ENCODE data around the gene MMP11.
"Not testable (repeated sequence)": the region's sequence is repeated elsewhere in the genome, so short reads cannot be mapped to it uniquely, and the experiment has no call there.

MMP11 gene, protein sequence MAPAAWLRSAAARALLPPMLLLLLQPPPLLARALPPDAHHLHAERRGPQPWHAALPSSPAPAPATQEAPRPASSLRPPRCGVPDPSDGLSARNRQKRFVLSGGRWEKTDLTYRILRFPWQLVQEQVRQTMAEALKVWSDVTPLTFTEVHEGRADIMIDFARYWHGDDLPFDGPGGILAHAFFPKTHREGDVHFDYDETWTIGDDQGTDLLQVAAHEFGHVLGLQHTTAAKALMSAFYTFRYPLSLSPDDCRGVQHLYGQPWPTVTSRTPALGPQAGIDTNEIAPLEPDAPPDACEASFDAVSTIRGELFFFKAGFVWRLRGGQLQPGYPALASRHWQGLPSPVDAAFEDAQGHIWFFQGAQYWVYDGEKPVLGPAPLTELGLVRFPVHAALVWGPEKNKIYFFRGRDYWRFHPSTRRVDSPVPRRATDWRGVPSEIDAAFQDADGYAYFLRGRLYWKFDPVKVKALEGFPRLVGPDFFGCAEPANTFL

DNA sequence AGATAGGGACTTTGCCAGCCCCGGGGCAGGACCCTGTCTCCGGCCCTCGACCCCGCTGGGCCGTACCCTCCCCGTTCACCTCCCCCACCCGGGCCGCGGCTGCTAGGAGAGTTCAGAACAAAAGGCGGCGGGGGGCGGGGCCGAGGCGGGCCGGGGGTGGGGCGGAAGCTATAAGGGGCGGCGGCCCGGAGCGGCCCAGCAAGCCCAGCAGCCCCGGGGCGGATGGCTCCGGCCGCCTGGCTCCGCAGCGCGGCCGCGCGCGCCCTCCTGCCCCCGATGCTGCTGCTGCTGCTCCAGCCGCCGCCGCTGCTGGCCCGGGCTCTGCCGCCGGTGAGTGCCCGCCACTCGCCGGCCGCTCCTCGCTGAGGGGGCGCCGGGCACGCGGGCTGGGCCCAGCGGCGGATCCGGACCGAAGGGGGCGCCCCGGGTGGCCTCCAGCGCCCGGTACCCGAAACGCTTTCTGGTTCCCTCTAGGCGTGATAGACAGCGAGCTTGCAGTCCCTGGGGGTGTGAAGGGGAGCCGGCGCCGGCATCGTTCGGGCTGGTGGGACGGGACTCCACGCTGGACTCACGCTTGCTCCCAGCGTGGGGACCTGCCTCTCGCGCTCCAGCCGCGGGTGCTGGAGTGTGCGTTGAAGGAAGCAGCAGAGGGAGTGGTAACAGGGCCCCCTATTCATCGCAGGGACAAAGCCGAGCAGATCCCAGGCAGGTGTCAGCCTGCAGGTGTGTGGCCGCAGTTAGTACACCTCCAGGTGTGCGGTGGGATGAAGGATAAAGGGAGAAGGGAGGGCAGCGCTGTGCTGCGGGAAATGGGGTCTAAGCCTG lies at the start of gene MMP11:
TSS of gene MMP11 (plus strand) at position 201 of the 825 bp plus-strand sequence. CDS start at position 223, 22 bp downstream.
- no peaks in the 10 kb centered on the region for H3K36me3 ChIP-seq (replicated peaks)
- peak; percentile 56 to 85 for DNase-seq (ENCODE audit: low spot score in 2 of 2)
- H3K4me3 ChIP-seq: peak within 1 kb of the TSS; percentile 34
- H3K27me3 ChIP-seq (ENCODE audit: low read depth): no peaks in the 10 kb centered on the region
- peaks cover 16% of the 10 kb centered on the region for H3K4me1 ChIP-seq
- no peaks in the 10 kb centered on the region for H3K9me3 ChIP-seq
- in situ Hi-C loops (cut with MboI; ENCODE audit: low sequenced_read_pairs): loop anchor here (10.0 kb wide), 1 partner anchor 62 kb away; the partner anchor contains the start of gene DERL3

- H3K4me3 ChIP-seq; H3K4me1 ChIP-seq; H3K36me3 ChIP-seq (replicated peaks); DNase-seq (ENCODE audit: low spot score in 2 of 2); H3K9me3 ChIP-seq; in situ Hi-C loops (cut with MboI; ENCODE audit: low sequenced_read_pairs); H3K27me3 ChIP-seq (ENCODE audit: low read depth): not testable (repeated sequence)
These were observed 44.5 kb upstream of the MMP11 start for GRCh38 chr22:23728108-23728507.

GRCh38 chr22:23737696-23738095 lies 35.0 kb upstream of the MMP11 start:
- in situ Hi-C loops (cut with MboI; ENCODE audit: low sequenced_read_pairs): no loop called here

GRCh38 chr22:23742505-23743264 lies 30.0 kb upstream of the MMP11 start:
- no peak overlapping the region for H3K4me3 ChIP-seq
- peaks cover 24% of the 10 kb centered on the region for H3K36me3 ChIP-seq (replicated peaks)
- no peaks in the 10 kb centered on the region; the same call in 1 of the 2 replicates for H3K9me3 ChIP-seq
- H3K27me3 ChIP-seq (ENCODE audit: low read depth): no peaks in the 10 kb centered on the region
- H3K4me1 ChIP-seq: no peaks in the 10 kb centered on the region
- in situ Hi-C loops (cut with MboI; ENCODE audit: low sequenced_read_pairs): no loop called here
- no peak for DNase-seq (ENCODE audit: low spot score in 2 of 2)

More at GRCh38 chr22:23737696-23738095, 35.0 kb upstream of the MMP11 start:
- no peak for DNase-seq (ENCODE audit: low spot score in 2 of 2)
- H3K9me3 ChIP-seq: no peaks in the 10 kb centered on the region
- no peaks in the 10 kb centered on the region for H3K27me3 ChIP-seq (ENCODE audit: low read depth)
- no peak overlapping the region for H3K4me3 ChIP-seq
- no peaks in the 10 kb centered on the region; the same call in 1 of the 2 replicates for H3K36me3 ChIP-seq (replicated peaks)
- H3K4me1 ChIP-seq: no peaks in the 10 kb centered on the region

DNA sequence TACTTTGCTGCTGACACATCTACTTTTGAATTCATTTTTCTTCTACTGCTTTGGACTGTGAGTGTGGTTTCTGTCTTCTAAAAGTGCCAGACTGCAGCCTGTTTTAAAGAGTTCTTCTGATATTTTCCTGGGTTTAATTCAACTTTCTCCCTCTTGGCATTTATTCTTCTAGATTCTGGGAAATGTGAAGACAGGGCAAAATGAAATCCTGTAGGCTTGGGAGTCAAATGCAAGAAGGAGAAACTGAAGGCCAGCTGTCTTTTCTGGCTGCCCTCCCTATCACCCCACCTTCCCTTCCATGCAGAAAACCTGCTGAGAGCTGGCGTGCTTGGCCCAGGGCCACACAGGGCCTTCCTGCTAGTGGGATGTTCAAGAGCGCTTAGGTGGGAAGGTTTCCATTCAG lies 29.3 kb upstream of the MMP11 start:
- no peaks in the 10 kb centered on the region for H3K4me1 ChIP-seq
- no peaks in the 10 kb centered on the region; the same call in 1 of the 2 replicates for H3K9me3 ChIP-seq
- H3K4me3 ChIP-seq: no peak overlapping the region
- H3K36me3 ChIP-seq (replicated peaks): peaks cover 24% of the 10 kb centered on the region
- no peaks in the 10 kb centered on the region for H3K27me3 ChIP-seq (ENCODE audit: low read depth)
- in situ Hi-C loops (cut with MboI; ENCODE audit: low sequenced_read_pairs): no loop called here
- no peak for DNase-seq (ENCODE audit: low spot score in 2 of 2)

DNA sequence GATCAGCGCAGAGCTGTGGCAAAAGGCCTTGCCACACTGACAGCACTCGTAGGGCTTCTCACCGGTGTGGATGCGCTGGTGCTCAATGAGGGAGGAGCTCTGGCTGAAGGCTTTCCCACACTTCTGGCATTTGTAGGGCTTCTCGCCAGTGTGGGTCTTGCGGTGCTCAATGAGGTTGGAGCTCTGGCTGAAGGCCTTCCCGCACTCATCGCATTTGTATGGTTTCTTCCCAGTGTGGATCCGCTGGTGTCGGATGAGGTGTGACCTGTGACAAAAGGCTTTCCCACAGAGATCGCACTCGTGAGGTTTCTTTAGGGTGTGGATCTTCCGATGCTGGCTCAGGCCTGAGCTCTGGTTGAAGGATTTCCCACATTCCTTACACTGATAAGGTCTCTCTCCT lies 28.6 kb upstream of the MMP11 start:
- Histone ChIP-seq H3K4me3 (no peak overlapping the region), H3K27me3 (ENCODE audit: low read depth) (no peaks in the 10 kb centered on the region), H3K9me3 (no peaks in the 10 kb centered on the region; the same call in 1 of the 2 replicates), H3K4me1 (no peaks in the 10 kb centered on the region), H3K36me3 (replicated peaks) (peaks cover 24% of the 10 kb centered on the region)
- in situ Hi-C loops (cut with MboI; ENCODE audit: low sequenced_read_pairs): no loop called here
- DNase-seq (ENCODE audit: low spot score in 2 of 2): no peak

GRCh38 chr22:23744485-23744884 lies 28.2 kb upstream of the MMP11 start:
- Histone ChIP-seq H3K9me3 (no peaks in the 10 kb centered on the region; the same call in 1 of the 2 replicates), H3K4me1 (peaks cover under 1% of the 10 kb centered on the region; the same call in 1 of the 2 replicates), H3K4me3 (no peak overlapping the region), H3K27me3 (ENCODE audit: low read depth) (no peaks in the 10 kb centered on the region), H3K36me3 (replicated peaks) (peaks cover 24% of the 10 kb centered on the region)
- no peak for DNase-seq (ENCODE audit: low spot score in 2 of 2)
- in situ Hi-C loops (cut with MboI; ENCODE audit: low sequenced_read_pairs): no loop called here

DNA sequence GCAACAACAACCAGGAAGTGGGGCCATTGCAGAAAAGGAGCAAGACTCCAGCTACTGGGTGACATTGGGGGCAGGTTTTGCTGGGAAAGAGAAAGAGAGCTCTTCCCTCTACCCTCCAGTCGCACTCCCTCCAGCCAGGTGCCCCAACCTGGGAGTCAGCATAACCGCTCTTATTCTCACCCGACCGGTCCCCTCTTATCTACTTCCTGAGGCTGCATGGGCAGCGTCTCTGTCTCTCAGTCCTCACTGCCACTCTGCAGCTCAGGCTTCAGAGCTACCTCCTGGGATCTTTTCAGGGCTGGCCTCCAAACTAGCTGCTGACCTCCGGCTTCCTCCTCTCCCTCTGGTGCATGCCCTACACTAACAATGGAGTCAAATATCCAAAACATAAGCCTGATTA lies 26.9 kb upstream of the MMP11 start:
- Histone ChIP-seq H3K9me3 (no peaks in the 10 kb centered on the region; the same call in 1 of the 2 replicates), H3K27me3 (ENCODE audit: low read depth) (no peaks in the 10 kb centered on the region), H3K4me1 (peaks cover 4% of the 10 kb centered on the region; the same call in 1 of the 2 replicates), H3K4me3 (no peak overlapping the region), H3K36me3 (replicated peaks) (peaks cover 24% of the 10 kb centered on the region)
- in situ Hi-C loops (cut with MboI; ENCODE audit: low sequenced_read_pairs): no loop called here
- DNase-seq (ENCODE audit: low spot score in 2 of 2): no peak

- in situ Hi-C loops (cut with MboI; ENCODE audit: low sequenced_read_pairs): no loop called here
- peaks cover 2% of the 10 kb centered on the region for H3K36me3 ChIP-seq (replicated peaks)
- no peak for DNase-seq (ENCODE audit: low spot score in 2 of 2)
- no peaks in the 10 kb centered on the region for H3K27me3 ChIP-seq (ENCODE audit: low read depth)
- H3K9me3 ChIP-seq: no peaks in the 10 kb centered on the region; the same call in 1 of the 2 replicates
- peak overlapping the region; percentile 73 for H3K4me3 ChIP-seq
- peaks cover 13% of the 10 kb centered on the region for H3K4me1 ChIP-seq
These were observed 22.8 kb upstream of the MMP11 start for GRCh38 chr22:23749841-23750301.

GRCh38 chr22:23750367-23750713 lies 22.3 kb upstream of the MMP11 start:
- no peaks in the 10 kb centered on the region for H3K27me3 ChIP-seq (ENCODE audit: low read depth)
- in situ Hi-C loops (cut with MboI; ENCODE audit: low sequenced_read_pairs): no loop called here
- peaks cover 18% of the 10 kb centered on the region for H3K4me1 ChIP-seq
- H3K9me3 ChIP-seq: no peaks in the 10 kb centered on the region; the same call in 1 of the 2 replicates
- no peak for DNase-seq (ENCODE audit: low spot score in 2 of 2)
- H3K36me3 ChIP-seq (replicated peaks): no peaks in the 10 kb centered on the region; the same call in 1 of the 2 replicates
- peak overlapping the region; percentile 73 for H3K4me3 ChIP-seq

GRCh38 chr22:23750714-23751440 lies 21.8 kb upstream of the MMP11 start, which contains the start of gene ZNF70:
Gene ZNF70, minus strand, starts transcription at chr22:23751112. Its CDS starts 5,972 bp downstream, at chr22:23745140.
- Histone ChIP-seq H3K9me3 (no peaks in the 10 kb centered on the region), H3K36me3 (replicated peaks) (no peaks in the 10 kb centered on the region), H3K27me3 (ENCODE audit: low read depth) (no peaks in the 10 kb centered on the region), H3K4me1 (peaks cover 23% of the 10 kb centered on the region), H3K4me3 (peak within 1 kb of the TSS; percentile 73)
- peak; percentile 79 to 88 for DNase-seq (ENCODE audit: low spot score in 2 of 2)
- in situ Hi-C loops (cut with MboI; ENCODE audit: low sequenced_read_pairs): no loop called here

DNA sequence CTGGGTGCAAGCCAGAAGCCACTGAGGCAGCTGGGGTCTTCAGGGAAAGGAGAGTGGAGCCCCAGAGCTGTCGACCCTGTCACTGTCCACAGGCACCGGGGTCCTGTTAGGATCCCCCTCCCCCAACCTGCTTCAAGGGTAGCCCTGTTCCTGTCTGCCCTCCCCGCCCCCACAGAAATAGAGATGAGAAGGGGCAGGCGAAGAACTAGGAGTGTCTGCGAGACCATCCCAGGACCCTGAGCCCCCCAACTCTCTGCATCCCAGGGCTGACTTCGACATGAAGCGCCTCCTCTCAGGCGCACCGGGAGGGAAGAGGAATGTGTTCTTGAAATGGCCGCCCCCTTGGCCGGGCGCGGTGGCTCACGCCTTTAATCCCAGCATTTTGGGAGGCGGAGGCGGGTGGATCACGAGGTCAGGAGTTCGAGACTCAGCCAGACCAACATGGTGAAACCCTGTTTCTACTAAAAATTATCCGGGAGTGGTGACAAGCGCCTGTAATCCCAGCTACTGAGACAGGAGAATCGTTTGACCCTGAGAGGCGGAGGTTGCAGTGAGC lies 21.1 kb upstream of the MMP11 start:
- DNase-seq (ENCODE audit: low spot score in 2 of 2): peak in 1 of 2 experiments; percentile 47
- Histone ChIP-seq H3K4me1 (peaks cover 26% of the 10 kb centered on the region), H3K9me3 (no peaks in the 10 kb centered on the region), H3K27me3 (ENCODE audit: low read depth) (no peaks in the 10 kb centered on the region), H3K4me3 (peak overlapping the region; percentile 73), H3K36me3 (replicated peaks) (no peaks in the 10 kb centered on the region)
- in situ Hi-C loops (cut with MboI; ENCODE audit: low sequenced_read_pairs): no loop called here
